Upper lobe of left lung (tissue), 6 donors: Measurements from ENCODE around the gene HMX1. TPM values are rescaled to one million over a fixed set of nuclear protein-coding genes. Genes with fewer than 3 reads are reported as not detected.

ENCODE experiments used
- ATAC-seq, 2 donors: fragments of 200-7000 bp; cut with Tn5 transposase; one replicate each; pipeline ENCODE4 v1.9.1; 2022; ENCODE audit warnings: mild to moderate bottlenecking in 2 of 2, moderate library complexity in 2 of 2; ENCODE audit not compliant: low FRiP score in 2 of 2
- DNase-seq, 2 donors: peaks; one replicate each; pipeline ENCODE4 v3.0.0-alpha.2; 2019 to 2020
- H3K27ac ChIP-seq, 4 donors: fragments of 200-600 bp; sonication (generic); one replicate each; pipeline ENCODE4 v1.5.1; 2016 to 2019
- H3K27me3 ChIP-seq, 4 donors: fragments of 200-600 bp; sonication (generic); one replicate each; pipeline ENCODE4 v1.5.1; 2017 to 2019
- H3K36me3 ChIP-seq, 4 donors: fragments of 200-600 bp; sonication (generic); one replicate each; pipeline ENCODE4 v1.5.1; 2016 to 2019
- H3K4me1 ChIP-seq, 4 donors: fragments of 200-600 bp; sonication (generic); one replicate each; pipeline ENCODE4 v1.5.1; 2018 to 2019
- H3K4me3 ChIP-seq, 4 donors: fragments of 200-600 bp; sonication (generic); one replicate each; pipeline ENCODE4 v1.5.1; 2017 to 2019; ENCODE audit warnings: mild to moderate bottlenecking in 2 of 4, moderate library complexity in 1 of 4
- H3K9me3 ChIP-seq, 4 donors: fragments of 200-600 bp; sonication (generic); one replicate each; pipeline ENCODE4 v1.5.1; 2018 to 2019
- EP300 ChIP-seq, 4 donors: sonication (generic); formaldehyde crosslinking; IDR thresholded peaks; one replicate each; pipeline ENCODE4 v1.5.1; 2017; ENCODE audit warnings: antibody characterized with exemption in 4 of 4, control low read depth in 2 of 4
- POLR2A ChIP-seq, 4 donors: fragments of 450-650 bp; IDR thresholded peaks; one replicate each; pipeline ENCODE4 v1.5.1; 2016 to 2017; ENCODE audit warnings: antibody characterized with exemption in 4 of 4, mild to moderate bottlenecking in 2 of 4
- POLR2AphosphoS5 ChIP-seq, 2 donors: sonication (generic); formaldehyde crosslinking; IDR thresholded peaks; one replicate each; pipeline ENCODE4 v1.5.1; 2017; ENCODE audit warnings: antibody characterized with exemption in 2 of 2
- WGBS, 2 donors: methylation state at CpG; one replicate each; pipeline ENCODE4 v1.1.5; 2017 to 2018; 5-methylcytosine and 5-hydroxymethylcytosine counted together
- total RNA-seq, 6 donors: library from RNA; depleted of rRNA in 4 of 6; stranded (reverse); fragments of >200 nt in 4 of 6; gene quantifications; one replicate each; pipeline versions ENCODE4 v1.1.0 to v1.2.1, GENCODE V29; 2016 to 2021
- TF ChIP-seq, protein P1 (sequence below), 6 experiments: fragments of 450-650 bp in 4 of 6; fragments of 200-600 bp in 2 of 6; sonication (generic) in 2 of 6; IDR thresholded peaks; one replicate each; pipeline ENCODE4 v1.5.1; 2016 to 2019; ENCODE audit warnings: antibody characterized with exemption in 6 of 6
- donor health status: DM: no; HTN: no; CAD: no; lungs with moderate emphysema.
- donor health status: DM: no; HTN: yes; CAD: no; lungs with severe emphysema.

HMX1 gene
- total RNA-seq, 6 donors from 2014 or later = not detected

DNA sequence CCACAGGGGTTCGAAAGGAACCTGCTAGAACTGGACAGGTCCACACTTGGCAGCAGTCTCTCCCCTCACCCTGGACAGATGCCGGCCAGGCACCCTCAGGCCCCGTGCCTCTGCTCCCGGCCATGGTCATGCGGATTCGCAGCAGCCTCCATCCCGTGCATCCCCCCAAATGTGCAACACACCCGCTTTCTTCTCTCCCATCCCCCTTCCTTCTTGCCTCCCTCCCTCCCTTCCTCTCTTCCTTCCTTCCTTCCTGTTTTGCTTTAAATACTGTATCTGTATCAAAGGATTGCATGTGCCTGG, 35.0 kb upstream of the HMX1 start:
- ATAC-seq (no peak), DNase-seq (no peak)
- Histone ChIP-seq H3K4me1 (no peaks in the 10 kb centered on the region), H3K27me3 (no peaks in the 10 kb centered on the region), H3K9me3 (peaks cover 0 to 10% (median 8%) of the 10 kb centered on the region in 4 donors), H3K36me3 (no peaks in the 10 kb centered on the region), H3K27ac (no peak overlapping the region), H3K4me3 (no peak overlapping the region)
- TF ChIP-seq EP300 (IDR thresholded peaks at IDR 0.05) = no peak
- 67 to 78% methylated on average over 8 of the region's 8 CpGs for WGBS, 2 donors

GRCh38 chr4:8905773-8906667, 34.4 kb upstream of the HMX1 start:
- no peaks in the 10 kb centered on the region for H3K27me3 ChIP-seq
- ATAC-seq (no peak), DNase-seq (peak; percentile 12 to 63)
- H3K4me1 ChIP-seq = no peaks in the 10 kb centered on the region
- H3K4me3 ChIP-seq = no peak overlapping the region
- TF ChIP-seq EP300 (IDR thresholded peaks at IDR 0.05) = no peak
- no peak for TF ChIP-seq POLR2A (IDR thresholded peaks at IDR 0.05)
- TF ChIP-seq POLR2AphosphoS5 (IDR thresholded peaks at IDR 0.05) = no peak
- TF ChIP-seq, protein P1, sequence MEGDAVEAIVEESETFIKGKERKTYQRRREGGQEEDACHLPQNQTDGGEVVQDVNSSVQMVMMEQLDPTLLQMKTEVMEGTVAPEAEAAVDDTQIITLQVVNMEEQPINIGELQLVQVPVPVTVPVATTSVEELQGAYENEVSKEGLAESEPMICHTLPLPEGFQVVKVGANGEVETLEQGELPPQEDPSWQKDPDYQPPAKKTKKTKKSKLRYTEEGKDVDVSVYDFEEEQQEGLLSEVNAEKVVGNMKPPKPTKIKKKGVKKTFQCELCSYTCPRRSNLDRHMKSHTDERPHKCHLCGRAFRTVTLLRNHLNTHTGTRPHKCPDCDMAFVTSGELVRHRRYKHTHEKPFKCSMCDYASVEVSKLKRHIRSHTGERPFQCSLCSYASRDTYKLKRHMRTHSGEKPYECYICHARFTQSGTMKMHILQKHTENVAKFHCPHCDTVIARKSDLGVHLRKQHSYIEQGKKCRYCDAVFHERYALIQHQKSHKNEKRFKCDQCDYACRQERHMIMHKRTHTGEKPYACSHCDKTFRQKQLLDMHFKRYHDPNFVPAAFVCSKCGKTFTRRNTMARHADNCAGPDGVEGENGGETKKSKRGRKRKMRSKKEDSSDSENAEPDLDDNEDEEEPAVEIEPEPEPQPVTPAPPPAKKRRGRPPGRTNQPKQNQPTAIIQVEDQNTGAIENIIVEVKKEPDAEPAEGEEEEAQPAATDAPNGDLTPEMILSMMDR (IDR thresholded peaks at IDR 0.05) = no peak
- peaks cover 0 to 16% (median 14%) of the 10 kb centered on the region in 4 donors for H3K9me3 ChIP-seq
- WGBS, 2 donors = 80 to 81% methylated on average over 6 to 33 of the region's 33 CpGs
- no peaks in the 10 kb centered on the region for H3K36me3 ChIP-seq
- H3K27ac ChIP-seq = no peak overlapping the region

- 76 to 79% methylated on average over 20 of the region's 20 CpGs for WGBS, 2 donors
- no peaks in the 10 kb centered on the region for H3K27me3 ChIP-seq
- no peaks in the 10 kb centered on the region for H3K36me3 ChIP-seq
- H3K4me1 ChIP-seq = no peaks in the 10 kb centered on the region
- no peak overlapping the region for H3K4me3 ChIP-seq
- no peak for TF ChIP-seq POLR2A (IDR thresholded peaks at IDR 0.05)
- TF ChIP-seq POLR2AphosphoS5 (IDR thresholded peaks at IDR 0.05) = no peak
- TF ChIP-seq EP300 (IDR thresholded peaks at IDR 0.05) = no peak
- TF ChIP-seq, protein P1 (IDR thresholded peaks at IDR 0.05) = no peak
- ATAC-seq = no peak
- H3K27ac ChIP-seq = no peak overlapping the region
- DNase-seq = no peak
- peaks cover 6 to 23% (median 21%) of the 10 kb centered on the region in 4 donors for H3K9me3 ChIP-seq
These were observed 33.7 kb upstream of the HMX1 start for GRCh38 chr4:8905226-8905772.

DNA sequence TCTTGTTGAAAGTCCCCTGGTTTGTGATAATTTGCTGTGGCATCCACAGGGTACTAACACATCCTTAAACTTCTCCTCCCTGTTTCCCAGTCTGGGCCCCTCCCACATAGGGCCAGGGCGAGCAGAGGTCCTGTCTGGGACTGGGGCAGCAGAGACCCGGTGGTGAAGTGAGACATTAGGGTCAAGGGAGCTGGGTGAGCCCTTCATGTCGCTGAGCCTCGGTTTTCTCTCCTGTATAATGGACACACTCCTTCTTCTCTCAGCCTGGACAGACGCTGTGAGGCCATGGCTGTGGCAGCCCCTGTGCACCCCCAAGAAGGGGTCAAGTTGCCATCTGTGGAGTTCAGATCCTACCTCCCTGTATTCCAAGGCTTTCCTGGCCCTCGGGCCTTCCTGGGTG, 33.0 kb upstream of the HMX1 start:
- TF ChIP-seq POLR2A (IDR thresholded peaks at IDR 0.05) (no peak), EP300 (IDR thresholded peaks at IDR 0.05) (no peak), POLR2AphosphoS5 (IDR thresholded peaks at IDR 0.05) (no peak)
- TF ChIP-seq, protein P1 (IDR thresholded peaks at IDR 0.05) = no peak
- Histone ChIP-seq H3K4me3 (no peak overlapping the region), H3K27me3 (no peaks in the 10 kb centered on the region), H3K27ac (no peak overlapping the region), H3K36me3 (no peaks in the 10 kb centered on the region), H3K4me1 (no peaks in the 10 kb centered on the region), H3K9me3 (peaks cover 6 to 29% (median 23%) of the 10 kb centered on the region in 4 donors)
- DNase-seq (no peak), ATAC-seq (no peak)
- 69 to 79% methylated on average over 3 to 6 of the region's 6 CpGs for WGBS, 2 donors

DNA sequence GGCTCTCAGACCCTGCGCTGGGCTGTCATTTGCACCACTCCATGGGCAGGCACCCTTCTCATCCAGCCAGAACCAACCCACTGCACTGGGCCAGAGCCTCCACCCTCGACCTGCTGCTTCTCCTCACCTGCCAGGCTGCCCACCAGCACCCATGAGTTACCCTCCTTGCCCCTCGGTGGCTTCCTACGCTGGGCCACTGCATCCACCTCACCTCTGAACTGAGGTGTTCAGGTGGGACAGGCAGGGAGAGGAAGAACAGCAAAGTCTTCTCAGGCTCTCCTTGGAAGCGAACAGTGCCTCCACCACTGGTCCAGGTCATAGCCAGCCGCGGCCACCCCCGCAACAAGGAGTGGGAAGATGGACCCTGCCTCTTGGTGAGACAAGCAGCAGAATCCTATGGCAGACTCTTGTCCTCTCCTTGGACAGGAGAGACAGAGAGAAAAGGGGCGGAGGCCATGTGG, 32.4 kb upstream of the HMX1 start:
- Histone ChIP-seq H3K36me3 (no peaks in the 10 kb centered on the region), H3K4me3 (no peak overlapping the region), H3K27me3 (no peaks in the 10 kb centered on the region), H3K27ac (no peak overlapping the region), H3K4me1 (no peaks in the 10 kb centered on the region), H3K9me3 (peaks cover 6 to 32% (median 23%) of the 10 kb centered on the region in 4 donors)
- DNase-seq (no peak), ATAC-seq (no peak)
- no peak for TF ChIP-seq POLR2A (IDR thresholded peaks at IDR 0.05)
- TF ChIP-seq POLR2AphosphoS5 (IDR thresholded peaks at IDR 0.05) = no peak
- TF ChIP-seq EP300 (IDR thresholded peaks at IDR 0.05) = no peak
- TF ChIP-seq, protein P1 (IDR thresholded peaks at IDR 0.05) = no peak
- 89 to 94% methylated on average over 8 to 9 of the region's 9 CpGs for WGBS, 2 donors
